GM12878 (cell line): ENCODE data around the gene KRT222.

ENCODE experiments used
- CHD4 ChIP-seq: fragments of 200-600 bp; sonication (generic); IDR thresholded peaks from 2 replicates; pipeline ENCODE4 v1.6.1; 2016; ENCODE audit warnings: mild to moderate bottlenecking
- EZH2 ChIP-seq: IDR thresholded peaks from 2 replicates; pipeline ENCODE4 v1.6.1; 2012; ENCODE audit warnings: low read depth, mild to moderate bottlenecking, control low read depth, inconsistent platforms, low read length, borderline replicate concordance; ENCODE audit not compliant: control insufficient read depth
- KDM1A ChIP-seq: fragments of 200-600 bp; sonication (generic); IDR thresholded peaks from 2 replicates; pipeline ENCODE4 v1.6.1; 2016; ENCODE audit warnings: borderline replicate concordance
- NR2F1 ChIP-seq: fragments of 450-650 bp; conservative IDR thresholded peaks from 2 replicates; pipeline ENCODE4 v1.6.1; 2017; ENCODE audit warnings: mild to moderate bottlenecking
- PML ChIP-seq: IDR thresholded peaks from 2 replicates; pipeline ENCODE4 v1.6.1; 2012; ENCODE audit warnings: low read length, inconsistent platforms
- ZSCAN29 ChIP-seq: fragments of 450-650 bp; IDR thresholded peaks from 2 replicates; pipeline ENCODE4 v1.6.1; 2017; ENCODE audit warnings: mild to moderate bottlenecking, moderate library complexity

- no peak for TF ChIP-seq EZH2
- TF ChIP-seq PML = no peak
- TF ChIP-seq NR2F1 = no peak; the same call in 1 of the 2 replicates
- TF ChIP-seq CHD4 = no peak
- no peak for TF ChIP-seq KDM1A
- TF ChIP-seq ZSCAN29 = no peak
These were observed 50.4 kb downstream of the KRT222 start for GRCh38 chr17:40614431-40615067.
